GM10847 (cell line): Measurements from ENCODE around the gene TBC1D10B.

Source experiments
- POLR2A ChIP-seq: IDR thresholded peaks from 2 replicates; pipeline ENCODE4 v1.6.1; 2011; ENCODE audit not compliant: insufficient read length; ENCODE audit errors: extremely low read depth

TBC1D10B gene

DNA sequence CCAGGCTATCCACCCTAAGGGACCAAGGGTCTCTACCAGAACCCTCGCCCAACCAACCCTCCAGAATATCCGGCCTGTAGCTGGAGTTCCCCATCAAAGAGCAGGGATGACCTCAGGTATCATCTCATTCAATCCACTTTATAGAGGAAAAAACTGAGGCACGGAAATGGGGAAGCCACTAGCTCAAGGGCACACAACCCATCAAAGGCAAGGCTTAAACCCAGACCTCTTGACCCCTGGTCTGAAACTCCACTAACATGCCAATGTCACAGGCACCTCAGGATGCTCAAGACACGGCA lies 1.6 kb downstream of the TBC1D10B start:
- TF ChIP-seq POLR2A, result no peak

DNA sequence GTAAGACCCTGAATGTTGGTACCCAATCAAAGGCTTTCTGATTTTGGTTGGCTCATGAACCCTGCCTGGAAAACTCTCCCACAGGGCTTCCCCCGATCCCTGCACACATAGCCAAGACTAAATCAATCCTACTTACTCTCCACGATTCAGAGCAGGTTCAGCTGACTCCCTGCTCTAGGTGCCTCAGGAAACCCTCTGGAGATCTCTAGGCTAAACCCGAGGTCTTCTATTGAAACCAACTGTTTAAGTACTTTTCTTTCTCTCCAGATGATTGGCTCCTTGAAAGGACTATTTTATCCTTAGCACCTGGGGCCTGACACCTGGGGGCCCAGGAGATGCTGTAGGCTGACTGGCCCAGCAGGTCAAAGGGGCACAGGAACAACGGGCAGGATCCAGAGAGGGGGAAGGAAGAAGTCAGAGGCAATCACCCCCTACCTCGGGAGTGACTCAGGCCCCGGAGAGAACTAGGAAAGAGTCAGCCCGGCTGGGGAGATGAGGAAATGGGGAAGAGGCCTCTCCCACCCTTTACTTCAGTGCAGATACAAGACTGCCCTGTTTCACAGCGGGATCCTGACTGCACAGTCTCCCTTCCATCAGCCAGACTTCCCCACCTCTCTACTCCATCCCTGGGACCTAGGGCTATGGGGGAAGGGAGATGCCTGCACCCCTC lies 2.0 kb downstream of the TBC1D10B start:
- no peak for TF ChIP-seq POLR2A

DNA sequence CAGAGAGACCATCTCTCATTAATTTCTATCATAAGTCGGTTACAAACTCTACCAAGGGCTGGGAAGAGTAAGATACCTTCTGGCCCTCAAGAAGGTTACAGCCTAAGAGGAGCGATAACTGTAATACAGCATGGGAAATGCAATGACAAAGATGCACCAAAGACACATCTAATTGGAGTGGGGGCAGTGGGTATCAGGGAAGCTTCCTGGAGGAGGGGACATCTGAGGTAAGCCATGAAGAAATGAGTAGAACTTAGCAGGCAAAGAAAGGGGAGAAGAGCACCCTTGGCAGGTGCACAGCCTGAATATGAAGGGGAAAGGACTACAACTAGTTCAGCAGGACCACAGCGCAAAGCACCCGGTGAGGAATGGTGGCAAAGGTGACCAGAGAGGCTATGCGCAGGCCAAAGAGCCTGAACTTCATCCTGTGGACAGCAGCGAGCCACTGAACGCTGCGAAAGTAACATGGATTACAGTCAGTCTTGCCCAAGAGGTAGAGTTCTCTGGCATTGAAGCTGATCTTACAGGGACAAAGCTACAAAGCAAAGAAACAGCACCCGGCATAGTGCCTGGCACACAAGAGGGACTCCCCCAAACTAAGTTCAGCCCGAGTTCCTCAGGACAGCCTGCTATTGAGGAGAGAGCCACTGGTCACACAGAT lies 2.8 kb downstream of the TBC1D10B start:
- TF ChIP-seq POLR2A, result no peak

DNA sequence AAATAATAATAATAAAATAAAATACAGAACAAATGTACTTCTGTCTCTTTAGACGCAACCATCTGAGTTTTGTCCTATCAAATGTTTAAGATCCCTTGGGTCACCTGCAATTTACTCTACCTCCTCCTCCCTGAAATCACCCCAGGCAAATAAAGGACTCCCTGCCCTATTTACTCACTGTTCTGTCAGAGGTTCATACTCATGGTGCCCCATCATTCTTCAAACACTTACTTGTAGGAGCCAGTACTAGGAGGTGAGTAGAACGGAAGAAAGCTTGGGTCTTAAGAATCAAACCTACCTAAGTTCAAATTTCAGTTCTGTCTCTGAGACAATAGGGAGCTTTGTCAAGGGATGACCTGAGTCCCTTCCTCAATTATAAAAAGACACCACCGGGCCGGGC lies 3.8 kb downstream of the TBC1D10B start:
- no peak for TF ChIP-seq POLR2A

DNA sequence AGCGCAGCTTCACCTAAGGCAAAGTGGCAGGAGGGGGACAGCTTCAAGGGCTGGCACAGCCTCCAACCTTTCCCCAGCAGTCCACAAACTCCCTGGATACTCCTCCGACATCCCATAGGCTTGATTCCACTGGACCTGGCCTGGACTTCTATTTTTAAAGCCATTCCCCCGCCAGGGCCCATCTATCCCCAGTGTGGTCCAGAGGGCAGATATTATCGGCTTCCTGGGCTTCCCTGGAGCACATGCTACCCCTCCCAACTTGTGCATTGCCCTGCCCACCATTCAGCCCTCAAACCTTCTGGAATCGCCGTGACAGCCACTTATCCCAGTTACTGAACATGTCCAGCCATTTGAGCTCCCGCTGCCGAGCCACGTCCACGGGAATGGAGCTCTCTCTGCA lies 5.1 kb downstream of the TBC1D10B start:
- TF ChIP-seq POLR2A, result no peak

DNA sequence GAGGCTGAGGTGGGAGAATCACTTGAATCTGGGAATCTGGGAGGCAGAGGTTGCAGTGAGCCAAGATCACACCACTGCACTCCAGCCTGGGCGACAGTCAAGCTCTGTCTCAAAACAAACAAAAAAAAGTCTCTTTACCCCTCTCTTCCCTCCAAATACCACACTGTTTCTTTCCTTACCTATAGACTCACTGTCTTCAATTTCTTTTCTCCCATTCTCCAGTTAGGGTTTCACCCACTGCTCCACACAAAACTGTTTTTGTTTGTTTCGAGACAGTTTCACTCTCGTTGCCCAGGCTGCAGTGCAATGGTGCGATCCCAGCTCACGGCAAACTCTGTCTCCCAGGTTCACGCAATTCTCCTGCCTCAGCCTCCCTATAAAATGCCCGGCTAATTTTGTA lies 9.1 kb downstream of the TBC1D10B start:
- TF ChIP-seq POLR2A, result no peak

DNA sequence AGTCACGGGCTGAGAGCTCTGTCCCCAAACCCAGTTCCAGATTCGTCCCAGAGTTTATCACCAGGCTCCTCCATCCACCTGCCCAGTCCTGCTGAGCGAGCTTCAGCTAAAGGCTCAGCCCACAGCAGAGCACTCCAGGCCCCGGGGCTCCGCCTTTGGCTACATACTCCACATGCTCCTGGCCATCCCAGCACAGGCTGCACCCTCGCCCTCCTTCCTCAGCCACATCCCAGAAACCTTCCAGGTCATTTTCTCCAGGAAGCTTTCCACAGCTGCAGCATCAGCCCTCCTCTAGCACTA lies 10.5 kb downstream of the TBC1D10B start:
- TF ChIP-seq POLR2A, result no peak

DNA sequence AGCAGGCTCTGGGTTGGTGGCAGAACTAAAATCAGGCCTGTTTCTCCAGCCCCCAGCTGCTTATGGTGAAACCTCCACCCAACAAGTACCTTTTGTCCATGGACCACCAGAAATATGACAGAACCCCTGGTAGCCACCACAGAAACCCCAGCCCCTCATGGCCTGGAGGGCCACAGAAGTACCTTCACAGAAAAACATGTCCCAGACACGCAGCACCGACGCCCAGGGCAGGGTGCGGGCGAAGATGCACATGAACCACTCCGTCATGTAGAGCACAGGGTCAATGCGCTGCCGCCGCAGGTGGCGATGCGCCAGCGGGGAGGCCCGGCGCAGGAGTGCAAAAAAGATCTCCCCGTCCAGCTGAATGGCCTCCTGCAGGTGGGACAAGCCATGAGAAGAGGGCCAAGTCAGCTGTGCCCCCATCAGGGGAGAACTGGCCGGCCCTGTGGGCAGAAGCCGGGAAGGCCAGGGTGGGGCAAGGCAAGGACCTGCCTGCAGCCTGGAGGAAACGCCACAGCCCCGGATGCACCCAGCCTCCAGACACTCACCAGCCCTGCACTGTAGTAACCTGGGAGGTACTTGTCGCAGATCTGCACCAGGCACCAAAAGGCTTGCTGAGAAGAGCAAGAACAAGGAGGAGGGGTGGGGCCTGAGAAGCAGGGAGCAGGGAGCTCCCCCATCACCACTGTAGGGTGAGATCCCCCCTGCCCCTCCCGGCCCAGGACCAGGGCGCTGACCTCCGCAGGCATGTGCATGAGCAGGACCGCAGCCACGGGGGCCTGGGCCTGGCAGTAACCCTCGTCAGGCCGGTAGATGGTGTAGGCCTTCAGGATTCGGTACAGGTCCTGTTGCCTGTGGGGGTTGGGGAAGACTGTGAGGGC lies 11.1 kb downstream of the TBC1D10B start:
- TF ChIP-seq POLR2A, result no peak

DNA sequence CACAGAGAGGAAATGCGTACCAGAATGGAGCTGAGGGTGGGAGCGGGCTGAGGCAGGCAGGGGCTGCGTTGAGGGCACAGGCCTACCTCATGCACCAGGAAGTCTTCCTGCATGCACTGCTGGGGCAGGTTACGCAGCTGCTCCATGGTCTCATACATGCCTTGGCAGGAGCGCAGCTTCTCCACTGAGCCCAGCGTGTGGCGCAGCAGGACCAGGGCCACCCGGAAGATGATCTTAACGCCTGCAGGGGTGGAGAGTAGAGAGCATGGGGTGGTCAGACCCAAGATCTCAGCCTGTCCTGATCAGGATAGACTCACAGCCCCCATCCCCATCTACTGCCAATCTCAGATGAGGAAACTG lies 11.7 kb downstream of the TBC1D10B start:
- no peak for TF ChIP-seq POLR2A

DNA sequence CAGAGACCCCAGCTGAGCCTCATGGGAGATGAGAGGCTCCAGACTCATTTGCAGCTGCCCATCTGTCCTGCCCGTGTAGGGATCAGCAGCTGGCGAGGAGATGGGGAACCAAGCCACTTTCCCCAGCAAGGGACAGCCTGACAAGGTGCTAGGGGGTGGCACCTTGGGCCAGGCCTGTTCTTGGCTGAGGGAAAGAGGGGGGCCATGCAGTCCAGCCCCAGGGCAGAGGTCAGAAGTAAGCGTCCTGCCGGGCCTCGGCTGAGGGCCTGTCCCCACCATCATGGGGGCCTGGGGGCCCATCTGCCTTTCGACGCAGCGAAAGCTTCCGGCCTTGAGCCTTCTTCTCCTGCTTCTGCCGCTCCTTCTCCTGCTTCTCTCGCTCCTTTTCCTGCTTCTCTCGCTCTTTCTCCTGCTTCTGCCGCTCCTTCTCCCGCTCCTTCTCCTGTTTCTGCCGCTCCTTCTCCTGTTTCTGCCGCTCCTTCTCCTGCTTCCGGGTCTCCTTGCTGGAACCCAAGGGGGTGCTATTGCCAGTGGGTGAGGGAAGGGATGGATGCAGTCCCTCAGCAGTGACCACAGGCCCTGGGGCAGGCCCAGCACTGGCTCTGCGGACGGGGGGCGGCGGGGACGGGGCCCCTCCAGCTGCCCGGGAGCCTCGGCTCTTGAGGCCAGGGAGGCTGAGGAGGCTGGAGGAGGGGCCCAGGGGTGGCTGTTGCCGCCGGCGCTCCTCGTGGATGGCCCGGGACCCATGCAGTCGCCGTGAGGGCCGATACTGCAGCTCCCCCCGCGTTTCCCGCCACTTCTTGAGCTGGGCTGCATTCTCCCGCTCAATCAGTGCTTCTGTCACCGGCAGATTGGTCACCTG lies 12.3 kb downstream of the TBC1D10B start:
- no peak for TF ChIP-seq POLR2A

DNA sequence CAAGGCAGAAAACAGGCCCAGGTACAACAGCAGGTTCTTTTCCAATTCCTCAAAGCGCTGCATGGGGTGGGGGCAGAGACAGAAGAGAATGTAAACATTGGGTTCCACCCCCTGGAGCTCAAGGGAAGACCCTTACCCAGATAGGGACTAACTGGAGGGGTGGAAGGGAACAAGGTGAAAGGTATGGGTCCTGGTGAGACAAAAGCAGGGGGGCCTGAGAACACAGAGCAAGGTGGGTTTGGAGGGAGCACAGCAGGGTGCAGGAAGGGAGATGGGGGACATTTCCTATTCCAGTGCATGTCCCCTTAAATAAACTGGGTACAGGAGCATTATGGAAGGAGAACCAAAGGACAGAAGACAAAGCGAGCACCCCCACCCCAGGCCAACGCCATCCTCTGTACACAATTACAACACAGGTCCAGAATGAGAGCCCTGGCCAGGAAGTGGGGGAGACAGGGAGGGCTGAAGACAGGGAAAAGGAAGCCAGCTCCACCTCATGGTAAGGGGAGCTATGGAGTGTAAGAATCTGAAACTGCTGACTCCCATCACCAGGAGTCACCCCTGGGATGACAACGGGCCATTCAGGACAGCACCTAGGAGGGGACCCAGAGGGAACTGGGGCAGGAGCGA lies 13.1 kb downstream of the TBC1D10B start:
- no peak for TF ChIP-seq POLR2A

DNA sequence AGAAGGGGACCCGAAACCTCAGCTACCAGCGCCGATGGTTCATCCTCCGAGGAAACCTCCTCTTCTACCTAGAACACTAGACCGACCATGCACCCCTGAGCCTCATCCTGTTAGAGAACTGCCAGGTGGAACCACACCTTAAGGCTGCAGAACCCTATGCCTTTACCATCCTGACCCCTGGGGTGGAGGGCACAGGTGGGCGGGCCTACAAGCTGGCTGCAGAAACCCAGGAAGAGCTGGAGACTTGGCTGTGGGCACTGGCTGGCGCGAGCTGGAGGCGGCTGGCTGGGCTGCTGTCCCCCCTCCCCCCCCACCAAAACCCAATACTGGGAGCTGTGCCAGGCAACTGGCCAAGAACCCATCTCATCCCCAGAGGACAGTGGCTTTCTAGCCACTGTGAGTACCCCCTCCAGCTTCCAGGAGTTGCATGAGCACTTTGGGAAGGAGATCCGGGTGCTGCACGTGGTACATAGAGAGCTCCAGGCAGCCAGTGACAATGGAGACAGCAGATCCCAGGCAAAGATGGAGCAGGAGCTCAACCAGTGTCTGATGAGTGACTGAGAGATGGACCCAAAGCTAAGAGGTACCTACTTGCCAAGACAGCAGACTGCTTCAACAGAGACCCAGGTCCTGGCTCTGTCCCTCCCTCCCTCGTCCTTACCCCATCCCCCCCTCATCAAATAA lies 13.8 kb downstream of the TBC1D10B start:
- TF ChIP-seq POLR2A, result no peak

DNA sequence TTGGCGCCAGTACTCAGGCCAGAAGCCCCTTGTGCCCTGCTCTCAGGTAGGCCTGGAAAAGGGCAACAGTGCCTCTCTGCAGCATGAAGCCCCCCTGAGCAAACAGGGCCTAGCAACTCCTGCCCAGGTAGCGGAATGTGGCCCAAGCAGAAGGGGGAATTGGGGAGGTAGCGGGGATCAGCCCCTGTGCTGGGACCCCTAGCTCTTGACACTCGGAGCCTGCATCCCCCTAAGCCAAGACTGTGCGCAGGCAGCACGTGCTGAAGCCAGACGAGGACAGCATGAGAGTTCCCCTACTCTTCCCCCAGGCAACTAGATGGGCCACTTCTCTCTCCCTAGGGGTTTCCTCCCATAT lies 14.4 kb downstream of the TBC1D10B start:
- no peak for TF ChIP-seq POLR2A

DNA sequence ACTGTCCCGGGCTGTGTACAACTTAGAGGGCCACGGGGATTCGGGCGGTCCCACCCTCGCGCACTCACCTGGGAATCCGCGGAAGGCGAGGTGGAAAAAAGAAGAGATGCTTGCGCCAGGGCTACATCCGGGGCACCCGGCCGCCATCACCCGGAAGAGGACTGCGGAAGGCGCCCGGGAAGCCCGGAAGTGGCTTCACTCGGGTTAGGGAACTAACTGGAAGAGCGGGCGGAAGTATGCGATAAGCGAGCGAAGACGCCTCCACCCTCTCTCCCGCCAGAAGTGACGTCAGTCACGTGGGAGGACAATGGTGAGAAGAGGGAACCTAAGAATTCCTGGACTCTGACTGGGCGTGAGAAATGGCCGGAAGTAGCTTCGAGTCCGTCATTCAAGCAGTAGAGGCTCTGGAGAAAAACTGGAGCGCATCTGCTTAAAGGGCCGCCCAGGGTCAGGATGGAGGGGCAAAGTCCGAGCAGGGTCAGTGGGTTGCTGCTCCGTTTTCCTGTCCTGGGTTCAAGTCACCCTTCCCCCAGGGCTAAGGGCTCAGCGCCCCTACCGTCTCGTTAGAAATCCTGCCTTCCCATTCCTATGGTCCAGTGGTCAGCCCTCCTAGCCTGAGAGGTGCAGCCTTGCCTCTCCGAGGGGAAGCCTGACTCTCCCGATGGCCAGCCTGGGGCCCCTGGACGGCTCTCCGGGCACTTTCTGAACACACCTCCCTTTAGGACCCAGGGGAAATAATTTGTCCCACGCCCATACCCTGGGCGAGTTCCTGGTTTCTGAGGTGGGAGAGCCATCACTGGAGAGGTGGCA lies 14.9 kb downstream of the TBC1D10B start, which contains the start of gene CD2BP2:
CD2BP2 (minus strand) TSS at position 165 of the 810 bp plus-strand sequence. CDS start 627 bp downstream, outside the sequence.
- peak; percentile 5 for TF ChIP-seq POLR2A
